HuH-7.5 (cell line): Measurements from ENCODE around the gene TBC1D5.
A peak's percentile ranks its signal among the peaks of the same experiment; 100 is the strongest.

Experiments used
- DNase-seq: peaks from one replicate; pipeline ENCODE4 v3.0.0; 2011; ENCODE audit warnings: low spot score

The TBC1D5 gene

DNA sequence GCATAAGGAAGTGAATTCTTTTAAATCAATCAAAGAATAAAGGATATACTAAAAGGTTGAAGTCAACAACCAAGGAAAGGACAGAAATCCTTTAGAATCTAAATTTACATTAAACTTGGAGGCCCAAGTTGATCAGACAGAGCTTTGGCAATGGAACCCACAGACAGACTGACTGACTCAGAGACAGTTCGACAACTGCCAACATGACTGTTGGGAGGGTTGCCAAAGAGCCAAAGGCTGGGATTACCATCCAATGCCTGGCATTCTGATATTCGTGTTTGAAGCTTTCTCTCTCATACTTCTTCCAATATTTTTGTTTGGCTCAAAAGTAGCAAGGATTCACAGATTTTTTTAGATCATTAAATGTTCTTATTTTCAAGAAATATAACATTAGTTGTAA is 451.5 kb downstream of the TBC1D5 start:
- DNase-seq: no peak

DNA sequence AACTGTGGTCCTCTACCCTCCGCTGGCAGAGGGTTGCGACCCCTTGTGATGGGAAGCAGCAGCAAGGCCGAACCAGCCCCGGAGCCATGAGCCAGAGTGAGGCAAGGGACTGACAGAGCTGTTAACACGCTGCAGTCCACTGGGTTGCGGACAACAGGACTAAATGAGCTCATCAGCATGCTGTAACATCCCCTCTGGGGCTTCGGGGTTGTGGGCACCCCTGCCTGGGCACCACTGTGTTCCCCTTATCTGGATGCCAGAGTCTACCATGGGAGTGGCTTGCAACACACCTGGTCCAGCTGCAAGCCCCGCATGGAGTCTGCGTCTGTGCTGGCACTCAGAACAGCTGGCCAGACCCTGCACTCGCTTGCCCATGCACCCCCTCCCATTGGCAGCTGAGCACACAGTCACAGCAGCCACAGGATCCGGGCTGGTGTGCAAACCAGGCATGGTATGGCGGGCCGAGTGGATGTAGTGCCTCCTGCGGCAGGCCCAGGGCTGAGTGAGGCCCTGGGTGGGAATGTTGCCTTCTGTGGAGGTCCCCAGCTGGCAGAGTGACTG is 453.5 kb downstream of the TBC1D5 start:
- DNase-seq: no peak

DNA sequence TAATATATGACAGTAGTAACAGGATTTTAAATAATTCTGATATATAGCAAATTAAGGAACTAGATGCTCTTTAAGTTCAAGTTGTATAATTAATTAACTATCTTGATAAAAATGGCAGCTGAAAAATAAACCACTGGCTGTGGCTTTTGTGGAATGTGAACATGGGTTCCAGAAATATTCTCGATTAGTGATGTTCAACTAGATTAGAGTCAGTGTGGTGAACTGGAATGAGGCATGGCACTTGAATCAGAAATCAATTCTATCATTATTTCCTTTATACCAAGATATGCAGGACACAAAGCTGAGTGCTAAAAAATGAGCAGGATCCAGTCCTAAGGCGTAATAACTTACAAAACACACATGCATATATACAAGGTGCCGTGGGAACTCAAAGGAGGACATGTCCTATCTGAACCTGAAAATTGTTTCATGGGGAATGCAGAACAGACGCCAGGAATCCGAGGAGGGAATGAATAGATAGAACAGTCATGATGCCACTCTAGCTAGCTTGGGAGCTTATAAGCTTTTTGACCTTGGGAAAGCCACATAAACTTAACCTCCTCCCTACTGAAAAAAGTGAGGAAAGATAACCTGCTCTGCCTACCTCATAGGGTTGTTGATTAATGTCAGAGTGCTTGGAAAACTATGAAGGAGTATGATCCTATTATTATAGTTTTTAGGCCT is 455.3 kb downstream of the TBC1D5 start:
- DNase-seq: no peak

DNA sequence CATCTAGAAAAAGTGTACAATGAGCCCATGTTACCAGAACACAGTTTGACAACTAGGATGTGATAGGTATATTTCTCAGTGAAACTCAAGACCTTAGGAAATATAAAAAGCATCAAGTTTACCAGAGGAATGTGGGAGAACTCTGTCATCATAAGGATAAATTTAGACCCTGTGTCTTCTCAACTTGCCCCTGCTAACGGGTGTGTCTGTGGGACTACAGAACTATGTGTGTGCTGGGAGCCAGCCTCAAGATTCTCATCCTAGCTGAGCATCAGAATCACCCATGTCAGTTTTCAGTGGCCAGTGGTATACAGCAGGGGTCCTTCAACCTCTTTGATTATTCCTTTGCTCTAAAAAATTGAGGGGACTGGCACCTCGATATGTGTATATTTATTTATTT is 464.4 kb downstream of the TBC1D5 start:
- DNase-seq: no peak

DNA sequence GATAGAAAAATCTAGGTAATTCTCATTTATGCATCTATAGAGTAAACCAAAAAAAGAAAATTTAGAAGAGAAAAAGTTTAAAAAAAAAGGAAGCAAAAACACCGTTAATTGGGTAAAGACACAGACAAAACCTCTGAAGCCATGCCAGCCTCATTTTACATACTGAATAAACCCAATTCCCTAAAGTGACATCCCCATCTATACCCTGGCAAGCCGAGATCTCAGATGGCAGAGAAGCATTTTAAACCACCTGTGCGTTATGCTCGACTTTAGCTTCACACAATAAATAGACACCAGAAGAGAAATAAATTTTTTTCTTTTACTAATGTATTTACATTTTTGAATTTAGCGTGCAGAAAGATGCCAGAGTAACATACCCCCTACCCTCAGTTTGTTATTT is 475.6 kb downstream of the TBC1D5 start:
- no peak for DNase-seq

DNA sequence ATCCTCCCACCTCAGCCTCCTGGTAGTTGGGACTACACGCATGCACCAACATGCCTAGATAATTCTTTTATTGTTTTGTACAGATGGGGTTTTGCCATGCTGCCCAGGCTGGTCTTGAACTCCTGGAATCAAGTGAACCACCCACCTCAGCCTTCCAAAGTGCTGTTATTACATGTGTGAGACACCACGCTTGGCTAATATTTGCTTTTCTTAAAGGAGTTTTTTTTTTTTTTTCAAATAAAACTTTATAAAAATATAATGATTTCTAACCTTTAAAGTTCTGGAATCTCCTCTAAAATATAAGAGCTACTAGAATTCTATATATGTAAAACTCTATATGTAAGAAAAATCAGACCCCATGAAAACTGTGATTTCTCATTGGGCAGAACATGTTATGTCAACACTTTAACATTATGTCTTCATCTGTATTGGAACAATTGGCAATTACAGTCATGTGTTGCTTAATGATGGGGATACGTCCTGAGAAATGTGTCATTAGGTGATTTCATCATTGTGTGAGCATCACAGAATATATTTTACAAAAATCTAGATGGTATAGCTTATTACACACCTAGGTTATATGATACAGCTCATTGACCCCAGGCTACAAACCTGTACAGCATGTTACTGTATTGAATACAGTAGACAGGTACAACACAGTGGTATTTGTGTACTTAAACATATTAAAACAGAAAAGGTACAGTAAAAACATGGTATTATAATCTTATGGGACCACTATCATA is 480.6 kb downstream of the TBC1D5 start:
- DNase-seq: no peak

DNA sequence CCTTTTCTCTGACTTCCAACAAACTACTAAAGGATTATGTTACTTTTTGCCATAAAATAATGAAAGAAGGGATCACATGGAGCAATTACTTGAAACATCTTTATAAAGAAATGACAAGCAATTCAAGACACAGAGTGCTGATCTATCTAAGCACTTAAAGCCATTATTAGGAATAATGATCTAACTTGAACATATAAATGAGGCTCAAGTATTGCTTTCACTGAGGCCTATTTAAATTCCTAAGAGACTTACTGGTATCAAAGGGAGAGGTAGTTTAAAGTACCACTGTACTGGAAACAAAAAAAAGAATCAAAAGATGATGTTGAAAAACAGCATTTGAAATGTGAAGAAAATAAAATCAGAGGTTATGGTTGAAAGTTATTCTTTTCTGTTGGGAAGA is 482.2 kb downstream of the TBC1D5 start:
- DNase-seq: no peak

DNA sequence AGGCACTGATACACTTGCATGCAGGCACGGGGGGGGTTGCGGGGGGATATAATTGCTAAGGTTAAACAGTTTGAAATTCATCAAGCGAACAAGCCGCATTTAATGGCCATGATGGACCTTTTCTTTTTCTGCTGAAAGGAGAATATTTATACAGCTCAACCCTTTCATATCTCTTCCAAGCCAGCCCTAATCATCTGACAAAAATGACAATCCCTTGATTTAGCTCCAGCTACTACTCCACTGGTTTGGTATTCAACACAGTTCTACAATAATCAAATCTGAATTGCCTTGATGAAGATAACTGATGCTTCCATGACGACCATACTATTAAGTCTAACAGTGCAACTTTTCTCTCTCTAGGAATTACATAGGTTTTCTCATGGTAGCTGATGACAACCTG is 482.7 kb downstream of the TBC1D5 start:
- no peak for DNase-seq

DNA sequence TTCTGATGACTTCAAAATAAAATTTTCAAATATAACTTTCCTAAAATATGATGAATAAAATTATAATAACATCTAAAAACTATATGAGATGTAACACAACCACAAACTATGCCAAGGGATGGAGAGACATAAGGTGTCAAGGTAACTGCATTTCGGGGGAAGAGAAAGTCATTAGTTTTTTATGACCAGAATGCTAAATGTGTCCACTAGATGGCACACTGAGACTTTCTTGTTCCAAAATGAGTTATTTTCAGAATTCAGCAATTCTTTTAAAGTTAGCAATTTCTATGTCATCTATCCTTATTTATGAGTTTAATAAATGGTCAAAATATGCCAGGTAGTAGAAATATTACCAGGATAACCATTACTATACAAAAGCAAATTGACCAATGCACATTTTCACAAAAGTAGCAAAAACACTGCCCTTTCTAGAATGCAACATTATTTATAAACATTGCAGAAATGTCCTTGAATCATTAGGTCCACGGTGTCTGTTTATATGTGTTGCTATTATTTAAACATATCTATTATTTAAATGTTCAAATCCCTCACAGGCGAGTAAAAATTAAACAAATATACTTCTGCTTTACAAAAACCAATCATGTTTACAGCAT is 483.5 kb downstream of the TBC1D5 start:
- DNase-seq: peak; percentile 31

DNA sequence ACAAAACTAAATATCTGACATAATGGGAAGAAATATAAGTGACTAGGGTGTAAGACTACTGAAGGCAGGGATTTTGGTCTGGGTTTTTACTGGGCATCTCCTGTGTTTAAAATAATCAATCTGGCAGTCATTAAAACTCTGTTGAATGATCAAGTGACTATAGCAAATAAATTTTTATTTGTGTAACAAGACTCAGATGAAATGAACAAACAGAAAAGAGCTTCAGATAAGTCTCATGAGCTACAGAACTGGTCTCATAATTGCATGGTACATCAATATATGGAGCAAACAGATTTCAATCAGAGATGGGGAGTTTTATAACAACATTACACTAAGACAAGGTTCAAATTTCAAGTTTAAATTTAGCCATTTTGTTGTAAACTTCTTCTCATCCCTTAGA is 485.2 kb downstream of the TBC1D5 start:
- DNase-seq: no peak

DNA sequence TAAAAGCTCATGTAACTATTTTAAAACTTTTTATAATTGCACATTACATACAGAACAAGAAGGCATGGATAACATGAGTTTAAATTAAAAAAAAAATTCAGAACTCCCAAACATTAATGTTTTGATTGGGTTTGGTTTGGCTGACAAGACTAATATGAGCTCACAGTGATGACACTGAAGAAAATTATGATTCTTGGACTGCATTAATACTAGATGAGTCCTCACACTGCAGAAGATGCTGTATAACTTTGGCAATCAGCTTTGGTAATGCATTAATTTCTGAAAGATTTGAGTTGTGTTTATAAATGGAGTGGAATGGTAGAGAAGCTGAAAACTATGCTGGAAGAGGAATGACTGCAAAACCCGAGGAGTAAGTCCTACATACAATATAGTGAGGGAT is 498.8 kb downstream of the TBC1D5 start:
- DNase-seq: no peak

DNA sequence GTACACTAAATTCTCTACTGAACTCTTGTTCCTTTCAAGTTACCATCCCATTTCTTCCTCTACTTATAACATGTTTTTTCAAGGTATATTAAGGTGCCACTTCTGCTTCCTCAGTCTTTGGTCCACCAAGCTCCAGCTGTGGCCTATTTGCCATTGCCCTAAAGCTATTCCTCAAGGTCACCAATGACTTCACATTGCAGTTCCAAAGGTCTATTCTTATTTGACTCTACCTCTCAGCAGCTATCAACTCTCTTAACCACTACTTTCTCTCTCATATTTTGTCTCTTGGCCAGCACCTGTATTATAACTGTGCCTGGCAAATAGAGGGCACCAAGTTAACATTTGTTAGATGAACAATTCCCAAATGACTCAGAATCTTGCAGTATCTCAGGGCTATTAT is 503.0 kb downstream of the TBC1D5 start:
- no peak for DNase-seq

DNA sequence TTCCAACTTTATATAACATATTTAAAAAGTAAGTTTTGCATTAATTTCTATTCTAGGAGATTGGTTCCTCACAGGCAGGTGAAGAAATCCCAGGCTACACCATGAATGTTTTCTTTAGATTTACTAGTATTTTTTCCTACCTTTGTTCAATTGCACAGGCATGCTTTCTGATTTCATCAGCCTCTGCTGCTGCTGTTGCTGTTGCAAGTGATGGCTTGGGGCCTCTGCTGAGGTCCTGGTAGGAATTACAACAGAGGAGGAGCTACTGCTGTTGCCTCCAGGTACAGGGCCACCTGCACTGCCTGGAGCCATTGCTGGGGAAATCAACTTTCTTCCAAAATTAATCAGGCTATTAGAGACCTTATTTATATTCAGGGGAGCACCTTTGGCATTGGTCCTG is 504.4 kb downstream of the TBC1D5 start:
- no peak for DNase-seq

DNA sequence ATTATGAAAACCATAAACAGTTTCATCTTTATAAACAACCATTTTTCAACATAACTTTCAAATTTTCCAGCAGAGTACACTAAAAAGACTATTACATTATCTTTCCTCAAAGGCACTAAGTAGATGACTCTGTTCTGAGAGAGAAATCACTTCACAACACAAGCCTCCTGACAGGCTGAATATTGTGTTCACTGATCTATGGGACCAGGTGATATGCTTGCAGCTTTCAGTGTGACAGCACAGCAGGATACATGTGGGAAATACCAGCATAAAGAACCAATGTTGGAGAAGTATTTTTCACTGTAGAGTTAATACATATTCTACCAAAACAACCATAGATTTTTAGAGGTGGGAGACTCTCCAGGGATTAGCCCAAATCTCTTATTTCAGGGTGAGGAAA is 507.1 kb downstream of the TBC1D5 start:
- no peak for DNase-seq

DNA sequence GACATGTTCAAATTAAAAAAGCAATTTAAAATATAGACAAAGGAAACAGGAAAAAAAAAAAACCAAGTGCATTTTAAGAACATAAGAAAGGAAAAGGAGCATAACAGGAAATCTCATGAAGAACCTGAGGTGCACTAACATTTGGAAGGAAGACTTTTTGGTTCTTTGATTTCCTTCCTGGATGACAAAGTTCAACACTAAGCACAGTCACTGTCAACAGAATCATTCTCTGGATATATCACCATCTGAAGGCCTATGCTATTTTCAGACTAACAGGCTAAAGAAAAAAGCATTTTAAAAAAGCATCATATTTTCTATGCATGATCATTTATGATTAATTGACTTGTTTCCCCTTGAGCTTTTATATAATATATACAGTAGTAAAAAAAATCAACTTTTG is 508.0 kb downstream of the TBC1D5 start:
- no peak for DNase-seq

DNA sequence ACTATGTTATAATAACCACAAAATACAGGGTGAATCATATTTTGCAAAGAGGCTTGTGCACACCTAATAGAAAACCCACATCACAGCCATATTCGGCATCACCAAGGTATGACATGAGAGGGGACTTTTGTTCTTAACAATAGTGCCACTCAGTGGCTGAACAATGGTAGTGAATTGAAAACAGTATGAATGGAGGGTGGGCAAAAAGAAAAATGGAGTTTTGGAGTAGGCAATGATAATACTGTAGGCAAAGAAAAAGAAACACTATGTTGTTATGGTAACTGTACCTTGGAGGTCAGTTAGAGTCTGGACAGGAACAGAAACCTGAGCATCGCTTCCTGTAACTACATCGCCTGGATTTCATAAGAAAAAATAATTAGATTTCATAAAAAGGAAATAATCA is 509.0 kb downstream of the TBC1D5 start:
- DNase-seq: peak; percentile 43

DNA sequence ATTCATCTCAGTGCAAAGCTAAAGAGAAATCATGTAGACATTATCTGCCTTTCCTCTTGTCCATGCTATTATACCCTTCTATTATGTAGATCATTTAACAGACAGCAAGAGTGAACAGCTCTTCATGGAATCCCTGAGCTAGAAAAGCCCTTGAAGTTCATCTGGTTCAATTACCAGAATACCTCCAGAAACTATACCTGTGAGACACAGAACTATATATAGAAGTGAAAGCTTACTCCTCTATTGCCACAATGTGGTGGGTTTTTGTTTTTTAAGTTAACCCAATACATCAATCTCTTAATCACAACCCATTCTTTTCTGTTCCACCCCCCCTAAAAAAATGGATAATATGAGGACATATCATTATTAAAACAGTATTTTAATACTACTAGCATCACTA is 510.0 kb downstream of the TBC1D5 start:
- DNase-seq: no peak

DNA sequence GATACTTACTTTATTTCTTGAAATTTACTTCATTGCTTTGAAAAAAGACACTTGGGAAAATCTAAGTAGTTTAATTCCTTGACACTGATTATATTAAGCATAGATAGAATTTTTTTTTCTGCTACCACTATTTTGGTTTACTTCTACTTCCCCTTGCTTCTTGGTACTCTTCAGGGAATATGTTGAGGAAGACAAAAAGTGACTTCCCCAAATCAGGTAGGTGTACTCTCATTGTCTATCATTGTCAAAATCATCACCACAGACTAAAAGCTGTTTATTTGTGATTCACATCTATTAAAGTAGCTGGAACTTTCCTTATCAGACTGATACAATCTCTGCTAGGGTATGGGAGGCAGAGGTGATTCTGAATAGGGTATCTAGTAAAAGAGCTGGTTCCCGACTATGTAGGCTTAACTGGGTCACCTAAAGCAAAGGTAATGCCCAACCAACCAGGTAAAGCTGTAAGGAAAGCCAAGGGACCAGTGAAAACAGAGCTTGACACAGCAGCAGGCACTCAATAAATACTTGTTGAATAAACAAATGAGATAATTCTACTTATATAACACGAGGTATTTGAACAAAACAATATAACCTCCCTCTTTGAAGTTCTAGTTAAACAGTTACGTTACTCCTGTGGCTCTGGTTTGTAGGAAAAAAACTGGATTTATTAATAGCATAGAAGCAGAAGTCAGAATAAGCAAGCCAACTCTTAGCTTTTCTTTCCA is 510.7 kb downstream of the TBC1D5 start:
- DNase-seq: no peak

DNA sequence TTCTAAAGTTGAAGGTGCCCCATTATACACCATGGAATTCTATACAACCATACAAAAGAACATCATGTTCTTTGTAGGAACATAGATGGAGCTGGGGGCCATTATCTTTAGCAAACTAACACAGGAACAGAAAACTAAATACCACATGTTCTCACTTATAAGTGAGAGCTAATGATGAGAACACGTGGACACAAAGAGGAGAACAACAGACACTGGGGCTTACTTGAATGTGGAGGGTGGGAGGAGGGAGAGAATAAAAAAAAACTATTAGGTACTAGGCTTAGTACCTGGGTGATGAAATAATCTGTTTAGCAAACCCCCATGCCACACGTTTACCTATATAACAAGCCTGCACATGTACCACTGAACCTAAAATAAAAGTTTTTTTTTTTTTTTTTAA is 515.0 kb downstream of the TBC1D5 start:
- no peak for DNase-seq

DNA sequence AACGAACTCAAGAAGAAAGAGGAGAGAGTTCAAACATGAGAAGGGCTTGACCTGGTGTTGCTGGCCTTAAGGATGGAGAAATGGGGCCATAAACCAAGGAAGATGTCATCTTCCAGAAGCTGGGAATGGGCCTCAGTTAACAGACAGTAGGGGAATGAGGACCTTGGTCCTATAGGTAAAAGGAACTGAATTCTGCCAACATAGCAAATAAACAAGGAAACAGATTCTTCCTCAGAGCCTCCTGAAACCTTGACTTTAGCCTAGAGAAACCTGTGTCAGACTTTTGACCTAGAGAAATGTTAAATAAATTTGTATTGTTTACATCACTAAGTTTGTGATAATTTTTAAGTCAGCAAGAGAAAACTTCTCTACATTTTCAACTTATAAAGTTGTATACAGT is 520.9 kb downstream of the TBC1D5 start:
- no peak for DNase-seq

DNA sequence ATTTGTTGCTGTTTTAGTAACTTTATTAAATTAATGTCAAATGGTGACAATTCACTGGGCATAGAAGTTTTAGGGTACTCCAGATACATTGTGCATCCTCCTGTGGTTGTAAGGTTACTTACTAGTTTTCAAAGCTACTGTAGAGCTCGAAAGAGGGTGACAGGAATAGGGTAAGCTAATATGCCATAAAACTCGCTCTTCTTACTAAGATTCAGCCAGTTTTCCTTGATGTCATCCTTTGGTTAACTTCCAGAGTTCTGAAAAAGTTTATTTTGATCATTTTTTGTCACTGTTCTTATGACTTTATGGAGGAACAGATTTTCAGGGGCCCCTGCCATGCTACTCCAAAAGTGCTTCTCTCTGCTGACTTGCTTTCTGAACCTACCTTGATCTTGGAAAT is 522.8 kb downstream of the TBC1D5 start:
- no peak for DNase-seq

DNA sequence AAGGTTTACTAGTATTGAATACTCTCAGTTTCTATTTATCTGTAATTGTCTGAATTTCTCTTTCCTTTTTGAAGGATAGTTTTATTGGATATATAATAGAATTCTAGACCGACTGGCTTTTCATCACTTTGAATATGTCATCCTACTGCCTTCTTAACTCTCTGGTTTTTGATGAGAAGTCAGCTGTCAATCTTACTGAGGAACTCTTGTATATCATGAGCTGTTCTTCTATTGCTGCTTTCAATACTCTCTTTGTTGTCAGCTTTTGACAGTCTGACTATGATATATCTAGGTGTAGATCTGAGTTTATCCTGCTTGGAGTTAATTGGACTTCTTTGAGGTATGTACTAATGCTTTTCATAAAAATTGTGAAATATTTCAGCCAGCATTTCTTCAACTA is 523.8 kb downstream of the TBC1D5 start:
- DNase-seq: no peak

DNA sequence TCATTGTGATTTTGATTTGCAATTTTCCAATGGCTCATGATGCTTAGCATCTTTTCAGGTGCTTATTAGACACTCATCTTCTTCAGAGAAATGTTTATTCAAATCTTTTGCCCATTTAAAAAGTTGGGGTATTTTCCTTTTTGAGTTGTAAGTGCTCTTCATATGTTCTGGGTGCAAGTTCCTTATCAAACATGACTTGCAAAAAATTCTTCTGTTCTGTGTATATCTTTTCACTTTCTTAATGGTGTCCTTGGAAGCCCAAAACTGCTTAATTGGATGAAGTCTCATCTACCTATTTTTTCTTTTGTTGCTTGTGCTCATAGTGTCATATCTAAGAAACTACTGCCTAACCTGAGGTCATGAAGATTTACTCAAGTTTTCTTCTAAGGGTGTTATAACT is 524.8 kb downstream of the TBC1D5 start:
- no peak for DNase-seq
